ENCODE measurements around the gene ZNF574. TPM values are rescaled to one million over a fixed set of nuclear protein-coding genes. Genes with fewer than 3 reads are reported as not detected.
"Not testable (repeated sequence)": the region's sequence is repeated elsewhere in the genome, so short reads cannot be mapped to it uniquely, and the experiment has no call there.

ZNF574 gene
- total RNA-seq, 4 donors from 2014 or later = 15.0 to 28.4 (median 21.7) TPM

DNA sequence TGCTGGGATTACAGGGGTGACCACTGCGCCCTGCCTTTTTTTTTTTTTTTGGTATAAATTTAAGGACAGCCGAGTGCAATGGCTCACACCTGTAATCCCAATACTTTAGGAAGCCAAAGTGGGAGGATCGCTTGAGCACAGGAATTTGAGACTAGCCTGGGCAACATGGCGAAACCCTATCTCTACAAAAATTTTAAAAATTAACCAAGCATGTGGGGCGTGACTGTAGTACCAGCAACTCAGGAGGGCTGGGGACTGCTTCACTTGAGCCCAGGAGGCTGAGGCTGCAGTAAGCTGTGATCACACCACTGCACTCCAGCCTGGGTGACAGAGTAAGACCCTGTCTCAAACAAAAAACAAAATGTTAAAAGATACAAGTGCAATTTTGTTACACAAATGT is 21.5 kb downstream of the ZNF574 start:
- TF ChIP-seq EP300 (IDR thresholded peaks at IDR 0.05) (no peak), POLR2A (IDR thresholded peaks at IDR 0.05; ENCODE audit: low read depth) (no peak), POLR2AphosphoS5 (IDR thresholded peaks at IDR 0.05) (no peak)
- TF ChIP-seq, protein P1, sequence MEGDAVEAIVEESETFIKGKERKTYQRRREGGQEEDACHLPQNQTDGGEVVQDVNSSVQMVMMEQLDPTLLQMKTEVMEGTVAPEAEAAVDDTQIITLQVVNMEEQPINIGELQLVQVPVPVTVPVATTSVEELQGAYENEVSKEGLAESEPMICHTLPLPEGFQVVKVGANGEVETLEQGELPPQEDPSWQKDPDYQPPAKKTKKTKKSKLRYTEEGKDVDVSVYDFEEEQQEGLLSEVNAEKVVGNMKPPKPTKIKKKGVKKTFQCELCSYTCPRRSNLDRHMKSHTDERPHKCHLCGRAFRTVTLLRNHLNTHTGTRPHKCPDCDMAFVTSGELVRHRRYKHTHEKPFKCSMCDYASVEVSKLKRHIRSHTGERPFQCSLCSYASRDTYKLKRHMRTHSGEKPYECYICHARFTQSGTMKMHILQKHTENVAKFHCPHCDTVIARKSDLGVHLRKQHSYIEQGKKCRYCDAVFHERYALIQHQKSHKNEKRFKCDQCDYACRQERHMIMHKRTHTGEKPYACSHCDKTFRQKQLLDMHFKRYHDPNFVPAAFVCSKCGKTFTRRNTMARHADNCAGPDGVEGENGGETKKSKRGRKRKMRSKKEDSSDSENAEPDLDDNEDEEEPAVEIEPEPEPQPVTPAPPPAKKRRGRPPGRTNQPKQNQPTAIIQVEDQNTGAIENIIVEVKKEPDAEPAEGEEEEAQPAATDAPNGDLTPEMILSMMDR (IDR thresholded peaks at IDR 0.05) = no peak
- Histone ChIP-seq H3K27me3 (peaks cover 0 to 8% (median 2%) of the 10 kb centered on the region in 4 donors), H3K4me3 (no peak overlapping the region), H3K36me3 (peaks cover 0 to 3% (median 0%) of the 10 kb centered on the region in 4 donors), H3K27ac (replicated peaks in 1 of 4) (no peak overlapping the region), H3K9me3 (no peaks in the 10 kb centered on the region), H3K4me1 (peaks cover 6 to 36% (median 29%) of the 10 kb centered on the region in 4 donors)
- WGBS = 93% methylated on average over 5 of the region's 5 CpGs
- no peak for DNase-seq (ENCODE audit: extremely low spot score)
- intact Hi-C loops (cut with DNase I) = no loop called here

DNA sequence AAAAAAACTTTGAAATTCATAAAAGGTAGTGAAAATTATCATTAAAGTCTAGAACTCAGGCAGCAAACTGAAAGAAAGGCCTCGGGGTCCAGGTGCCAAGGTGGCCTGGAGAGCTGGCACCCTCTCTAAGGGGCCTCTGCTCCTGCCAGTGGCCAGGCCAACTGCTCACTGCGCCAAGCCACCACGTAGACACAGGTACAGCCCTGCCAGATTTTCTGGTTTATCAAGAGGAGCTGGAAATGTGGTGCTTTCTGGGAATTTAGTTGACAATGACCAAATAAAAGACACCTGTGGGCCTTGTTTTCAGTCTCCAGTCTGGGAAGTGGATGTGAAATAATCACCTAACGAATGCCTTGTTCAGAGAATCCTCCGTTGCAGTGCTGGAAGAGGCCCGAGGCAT is 22.8 kb downstream of the ZNF574 start:
- Histone ChIP-seq H3K36me3 (peaks cover 0 to 3% (median 0%) of the 10 kb centered on the region in 4 donors), H3K27me3 (peaks cover 0 to 8% (median 2%) of the 10 kb centered on the region in 4 donors), H3K27ac (replicated peaks in 1 of 4) (no peak overlapping the region), H3K4me3 (no peak overlapping the region), H3K9me3 (no peaks in the 10 kb centered on the region), H3K4me1 (peaks cover 6 to 28% (median 26%) of the 10 kb centered on the region in 4 donors)
- WGBS = 89% methylated on average over 6 of the region's 6 CpGs
- no peak for DNase-seq (ENCODE audit: extremely low spot score)
- TF ChIP-seq, protein P1 (IDR thresholded peaks at IDR 0.05) = no peak
- TF ChIP-seq POLR2AphosphoS5 (IDR thresholded peaks at IDR 0.05) = no peak
- no peak for TF ChIP-seq EP300 (IDR thresholded peaks at IDR 0.05)
- intact Hi-C loops (cut with DNase I) = no loop called here

DNA sequence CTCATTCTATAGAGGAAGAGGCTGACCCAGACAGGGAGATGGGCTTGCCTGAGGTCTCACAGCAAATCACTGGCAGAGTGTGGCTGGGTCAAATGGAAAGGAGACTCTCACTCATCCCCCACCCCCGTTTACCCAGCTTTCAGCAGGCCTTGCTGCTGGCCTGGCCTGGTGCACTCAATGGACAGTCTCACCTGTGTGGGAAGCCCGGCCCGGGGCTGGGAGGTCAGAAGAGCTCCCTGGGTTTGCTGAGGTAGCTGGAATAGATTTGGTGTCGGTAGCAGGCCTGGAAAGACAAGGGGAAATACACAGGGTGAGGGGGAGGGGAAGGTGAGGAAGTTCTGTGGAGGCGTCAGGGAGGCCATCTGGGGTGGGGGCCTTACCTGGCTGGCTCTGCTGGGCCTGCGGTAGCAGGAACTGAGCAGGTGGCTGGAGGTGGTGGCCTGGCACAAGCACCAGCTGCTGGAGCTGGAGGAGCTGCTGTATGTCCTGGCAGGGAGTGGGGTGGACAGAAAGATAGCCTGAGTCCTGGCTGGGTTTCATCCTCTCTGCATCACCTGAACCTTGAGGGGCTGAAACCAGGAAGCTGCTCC is 23.5 kb downstream of the ZNF574 start:
- Histone ChIP-seq H3K4me1 (peaks cover 6 to 22% (median 20%) of the 10 kb centered on the region in 4 donors), H3K27ac (replicated peaks in 1 of 4) (no peak overlapping the region), H3K4me3 (no peak overlapping the region), H3K36me3 (peaks cover 0 to 3% (median 0%) of the 10 kb centered on the region in 4 donors), H3K27me3 (peaks cover 0 to 8% (median 2%) of the 10 kb centered on the region in 4 donors), H3K9me3 (no peaks in the 10 kb centered on the region)
- no peak for DNase-seq (ENCODE audit: extremely low spot score)
- WGBS = 77% methylated on average over 6 of the region's 6 CpGs
- intact Hi-C loops (cut with DNase I) = no loop called here
- TF ChIP-seq POLR2AphosphoS5 (IDR thresholded peaks at IDR 0.05) (no peak), POLR2A (IDR thresholded peaks at IDR 0.05; ENCODE audit: low read depth) (no peak), EP300 (IDR thresholded peaks at IDR 0.05) (no peak)
- TF ChIP-seq, protein P1 (IDR thresholded peaks at IDR 0.05) = no peak

DNA sequence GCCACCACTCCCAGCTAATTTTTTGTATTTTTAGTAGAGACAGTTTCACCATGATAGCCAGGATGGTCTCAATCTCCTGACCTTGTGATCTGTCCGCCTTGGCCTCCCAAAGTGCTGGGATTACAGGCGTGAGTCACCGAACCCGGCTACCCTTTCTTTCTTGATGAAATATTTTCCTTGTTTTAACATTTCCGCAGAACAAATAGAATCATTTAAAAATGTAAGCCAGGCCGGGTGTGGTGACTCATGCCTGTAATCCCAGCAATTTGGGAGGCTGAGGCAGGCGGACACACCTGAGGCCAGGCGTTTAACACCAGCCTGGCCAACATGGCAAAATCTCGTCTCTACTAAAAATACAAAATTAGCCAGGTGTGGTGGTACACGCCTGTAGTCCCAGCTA is 24.3 kb downstream of the ZNF574 start:
- H3K9me3 ChIP-seq; H3K4me3 ChIP-seq; H3K36me3 ChIP-seq; DNase-seq (ENCODE audit: extremely low spot score); H3K27ac ChIP-seq (replicated peaks in 1 of 4); intact Hi-C loops (cut with DNase I): not testable (repeated sequence)
- H3K27me3 ChIP-seq = peaks cover 0 to 15% (median 2%) of the 10 kb centered on the region in 4 donors
- peaks cover 6 to 13% (median 13%) of the 10 kb centered on the region in 4 donors for H3K4me1 ChIP-seq
- 98% methylated on average over 10 of the region's 10 CpGs for WGBS

DNA sequence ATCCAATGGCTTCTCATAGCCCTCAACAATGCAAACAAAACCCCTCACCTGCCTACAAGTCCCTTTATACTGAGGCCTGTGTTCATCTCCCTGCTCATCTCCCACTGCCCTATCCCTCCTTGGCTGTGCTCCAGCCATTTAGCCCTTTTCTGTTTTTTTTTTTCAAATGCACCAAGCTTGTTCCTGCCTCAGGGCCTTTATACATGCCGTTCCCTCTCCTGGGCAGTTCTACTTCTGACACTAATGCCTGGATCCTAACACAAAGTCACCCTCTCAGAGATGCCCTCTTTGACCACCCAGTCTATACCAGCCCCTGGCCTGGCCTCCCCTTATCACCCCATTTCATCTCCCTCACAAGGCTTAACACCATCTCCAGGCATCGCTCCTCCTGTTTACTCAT is 26.9 kb downstream of the ZNF574 start:
- H3K4me1 ChIP-seq = no peaks in the 10 kb centered on the region
- DNase-seq (ENCODE audit: extremely low spot score) = no peak
- TF ChIP-seq POLR2A (IDR thresholded peaks at IDR 0.05; ENCODE audit: low read depth) = no peak
- TF ChIP-seq, protein P1 (IDR thresholded peaks at IDR 0.05) = no peak
- peaks cover 0 to 24% (median 3%) of the 10 kb centered on the region in 4 donors for H3K27me3 ChIP-seq
- no peak overlapping the region for H3K4me3 ChIP-seq
- H3K36me3 ChIP-seq = no peaks in the 10 kb centered on the region
- H3K9me3 ChIP-seq = no peaks in the 10 kb centered on the region
- 90% methylated on average over 2 of the region's 2 CpGs for WGBS
- no peak overlapping the region for H3K27ac ChIP-seq (replicated peaks in 1 of 4)
- intact Hi-C loops (cut with DNase I) = no loop called here
